Measurements from ENCODE around the gene ACOX1. TPM values are rescaled to one million over a fixed set of nuclear protein-coding genes. Genes with fewer than 3 reads are reported as not detected.

Gene ACOX1
- total and polyA plus RNA-seq, 2 of the 13 experiments (the other 11 are each of a cell fraction or from before 2014, with no cell fraction given): 86.4 to 120 TPM

GRCh38 chr17:75896415-75897159 is 82.4 kb downstream of the ACOX1 start, which contains the start of gene TRIM65 (continued):
- TF ChIP-seq ZBTB49 (CRISPR knock-in tag; IDR thresholded peaks at IDR 0.05; ENCODE audit: borderline replicate concordance) (no peak), MIER2 (CRISPR knock-in tag; IDR thresholded peaks at IDR 0.05) (no peak), FOXA3 (CRISPR knock-in tag; IDR thresholded peaks at IDR 0.05) (0 out of 2 replicates have a peak, but pooled peaks have one; percentile 13), ZNF292 (CRISPR knock-in tag; IDR thresholded peaks at IDR 0.05; ENCODE audit: borderline replicate concordance, low read depth) (no peak), BRCA1 (CRISPR knock-in tag; IDR thresholded peaks at IDR 0.05) (no peak), IKZF1 (IDR thresholded peaks at IDR 0.05) (no peak), ZSCAN31 (CRISPR knock-in tag; IDR thresholded peaks at IDR 0.05; ENCODE audit: low read depth) (0 out of 2 replicates have a peak, but pooled peaks have one; percentile 54), ZNF747 (CRISPR knock-in tag; IDR thresholded peaks at IDR 0.05; ENCODE audit: borderline replicate concordance) (no peak), CHD4 (IDR thresholded peaks at IDR 0.05; ENCODE audit: borderline replicate concordance, low read length) (no peak), STAT5B (CRISPR knock-in tag; IDR thresholded peaks at IDR 0.05) (peak; percentile 61; the same call in 1 of the 2 replicates), SRSF1 (optimal IDR thresholded peaks at IDR 0.05; ENCODE audit: low read depth, low read length) (no peak), TFE3 (CRISPR knock-in tag; IDR thresholded peaks at IDR 0.05) (no peak), THAP9 (CRISPR knock-in tag; IDR thresholded peaks at IDR 0.05; ENCODE audit: borderline replicate concordance) (no peak), ZMYM4 (CRISPR knock-in tag; IDR thresholded peaks at IDR 0.05) (0 out of 2 replicates have a peak, but pooled peaks have one; percentile 22), SNAPC2 (CRISPR knock-in tag; IDR thresholded peaks at IDR 0.05) (peak; percentile 55; the same call in 1 of the 2 replicates), FOSL1 (CRISPR knock-in tag; IDR thresholded peaks at IDR 0.05; ENCODE audit: borderline replicate concordance) (no peak), KLF11 (CRISPR knock-in tag; IDR thresholded peaks at IDR 0.05) (no peak), EED (CRISPR knock-in tag; IDR thresholded peaks at IDR 0.05) (no peak), PHB2 (IDR thresholded peaks at IDR 0.05; ENCODE audit: partially characterized antibody) (no peak), ATF4 (CRISPR knock-in tag; IDR thresholded peaks at IDR 0.05) (peak in 1 of 2 experiments; percentile 54; a peak in 1 of 4 replicates), NFIC (IDR thresholded peaks at IDR 0.05; ENCODE audit: low read length) (no peak), ZNF296 (CRISPR knock-in tag; conservative IDR thresholded peaks at IDR 0.05) (no peak), ZZZ3 (CRISPR knock-in tag; IDR thresholded peaks at IDR 0.05; ENCODE audit: borderline replicate concordance) (peak; percentile 82; the same call in 1 of the 2 replicates)
